Activated B cell treated with CpG ODN at 0.5 μM for 24 hours (primary cell): ENCODE measurements around the gene OR6J1. TPM values are rescaled to one million over a fixed set of nuclear protein-coding genes. Genes with fewer than 3 reads are reported as not detected.

Experiments used
- ATAC-seq: fragments of 200-7000 bp; cut with Tn5 transposase; one replicate; pipeline ENCODE4 v1.10.0; 2021; ENCODE audit warnings: low read depth, mild to moderate bottlenecking, moderate library complexity
- CTCF ChIA-PET: fragments of 350-600 bp; sonication (Branson Sonifier 250); formaldehyde crosslinking; loops from one replicate; lab custom pipeline; 2021; ENCODE audit warnings: antibody characterized with exemption; lab: Charles Lee
- POLR2A ChIA-PET: fragments of 350-600 bp; sonication (Branson Sonifier 250); formaldehyde crosslinking; loops from one replicate; lab custom pipeline; 2021; ENCODE audit warnings: antibody characterized with exemption; lab: Charles Lee
- DNase-seq: peaks from one replicate; pipeline ENCODE4 v3.0.0; 2022
- H3K27ac Mint-ChIP-seq: one replicate; pipeline ENCODE4 v1.8.0; 2020; ENCODE audit warnings: mixed read lengths
- H3K27me3 Mint-ChIP-seq: one replicate; pipeline ENCODE4 v1.8.0; 2021; ENCODE audit warnings: mixed read lengths
- H3K36me3 Mint-ChIP-seq: one replicate; pipeline ENCODE4 v1.8.0; 2021; ENCODE audit warnings: low read depth, mixed read lengths
- H3K4me1 Mint-ChIP-seq: one replicate; pipeline ENCODE4 v1.8.0; 2021; ENCODE audit warnings: mixed read lengths
- H3K4me3 Mint-ChIP-seq: one replicate; pipeline ENCODE4 v1.8.0; 2020; ENCODE audit warnings: mild to moderate bottlenecking, mixed read lengths
- H3K9me3 Mint-ChIP-seq: one replicate; pipeline ENCODE4 v1.8.0; 2020; ENCODE audit warnings: mixed read lengths
- intact Hi-C: fragments of 100-400 bp; cut with micrococcal nuclease; formaldehyde crosslinking; loops from one replicate; pipeline ENCODE4 v1.15.1; 2024
- total RNA-seq: library from RNA; stranded (reverse); gene quantifications from 2 replicates; pipeline ENCODE4 v1.2.3, GENCODE V29; 2022
- TF ChIP-seq, protein P1 (sequence below): fragments of 200-600 bp; IDR thresholded peaks from one replicate; pipeline ENCODE4 v1.8.0; 2022; ENCODE audit warnings: antibody characterized with exemption, mild to moderate bottlenecking

The OR6J1 gene
- total RNA-seq, 1 donor from 2014 or later = not detected

DNA sequence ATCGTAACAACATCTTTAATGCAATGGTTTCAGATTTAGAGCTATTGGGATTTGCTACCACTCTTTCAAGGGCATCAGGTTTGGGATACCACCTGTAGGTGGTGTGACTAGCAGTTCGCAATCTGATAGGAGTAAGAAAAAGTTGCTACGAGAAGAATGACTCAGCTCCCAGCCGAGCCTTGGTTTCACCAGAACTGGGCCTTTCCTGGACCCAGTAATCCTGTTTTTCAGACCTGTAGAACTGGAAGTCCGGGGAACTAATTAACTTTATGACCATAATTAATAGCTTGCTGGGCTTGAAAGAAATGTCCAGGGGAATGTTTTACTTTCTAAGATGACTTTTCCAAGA is 45.3 kb downstream of the OR6J1 start:
- intact Hi-C loops = loop anchor here (1.0 kb wide), 2 partner anchors 10 to 29 kb away; partner anchors contain the start of gene DAD1
- peak overlapping the region; percentile 95 for H3K4me3 Mint-ChIP-seq
- DNase-seq (no peak), ATAC-seq (peak; percentile 43)
- POLR2A ChIA-PET = interaction anchor here (0.6 to 2.1 kb wide), 7 partner anchors 10 to 496 kb away, joined by 3 to 40 read pairs (median 4); partner anchors contain the start of genes ACIN1, DAD1, OXA1L and RBM23
- H3K27ac Mint-ChIP-seq = peak overlapping the region; percentile 88
- CTCF ChIA-PET = interaction anchor here (1.1 to 2.1 kb wide), 6 partner anchors 10 to 470 kb away, joined by 3 to 14 read pairs (median 5); partner anchors contain the start of gene DAD1
- H3K27me3 Mint-ChIP-seq = peaks cover 2% of the 10 kb centered on the region
- TF ChIP-seq, protein P1, sequence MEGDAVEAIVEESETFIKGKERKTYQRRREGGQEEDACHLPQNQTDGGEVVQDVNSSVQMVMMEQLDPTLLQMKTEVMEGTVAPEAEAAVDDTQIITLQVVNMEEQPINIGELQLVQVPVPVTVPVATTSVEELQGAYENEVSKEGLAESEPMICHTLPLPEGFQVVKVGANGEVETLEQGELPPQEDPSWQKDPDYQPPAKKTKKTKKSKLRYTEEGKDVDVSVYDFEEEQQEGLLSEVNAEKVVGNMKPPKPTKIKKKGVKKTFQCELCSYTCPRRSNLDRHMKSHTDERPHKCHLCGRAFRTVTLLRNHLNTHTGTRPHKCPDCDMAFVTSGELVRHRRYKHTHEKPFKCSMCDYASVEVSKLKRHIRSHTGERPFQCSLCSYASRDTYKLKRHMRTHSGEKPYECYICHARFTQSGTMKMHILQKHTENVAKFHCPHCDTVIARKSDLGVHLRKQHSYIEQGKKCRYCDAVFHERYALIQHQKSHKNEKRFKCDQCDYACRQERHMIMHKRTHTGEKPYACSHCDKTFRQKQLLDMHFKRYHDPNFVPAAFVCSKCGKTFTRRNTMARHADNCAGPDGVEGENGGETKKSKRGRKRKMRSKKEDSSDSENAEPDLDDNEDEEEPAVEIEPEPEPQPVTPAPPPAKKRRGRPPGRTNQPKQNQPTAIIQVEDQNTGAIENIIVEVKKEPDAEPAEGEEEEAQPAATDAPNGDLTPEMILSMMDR = no peak
- H3K36me3 Mint-ChIP-seq = peaks cover 29% of the 10 kb centered on the region
- H3K9me3 Mint-ChIP-seq = no peaks in the 10 kb centered on the region
- peaks cover 28% of the 10 kb centered on the region for H3K4me1 Mint-ChIP-seq

DNA sequence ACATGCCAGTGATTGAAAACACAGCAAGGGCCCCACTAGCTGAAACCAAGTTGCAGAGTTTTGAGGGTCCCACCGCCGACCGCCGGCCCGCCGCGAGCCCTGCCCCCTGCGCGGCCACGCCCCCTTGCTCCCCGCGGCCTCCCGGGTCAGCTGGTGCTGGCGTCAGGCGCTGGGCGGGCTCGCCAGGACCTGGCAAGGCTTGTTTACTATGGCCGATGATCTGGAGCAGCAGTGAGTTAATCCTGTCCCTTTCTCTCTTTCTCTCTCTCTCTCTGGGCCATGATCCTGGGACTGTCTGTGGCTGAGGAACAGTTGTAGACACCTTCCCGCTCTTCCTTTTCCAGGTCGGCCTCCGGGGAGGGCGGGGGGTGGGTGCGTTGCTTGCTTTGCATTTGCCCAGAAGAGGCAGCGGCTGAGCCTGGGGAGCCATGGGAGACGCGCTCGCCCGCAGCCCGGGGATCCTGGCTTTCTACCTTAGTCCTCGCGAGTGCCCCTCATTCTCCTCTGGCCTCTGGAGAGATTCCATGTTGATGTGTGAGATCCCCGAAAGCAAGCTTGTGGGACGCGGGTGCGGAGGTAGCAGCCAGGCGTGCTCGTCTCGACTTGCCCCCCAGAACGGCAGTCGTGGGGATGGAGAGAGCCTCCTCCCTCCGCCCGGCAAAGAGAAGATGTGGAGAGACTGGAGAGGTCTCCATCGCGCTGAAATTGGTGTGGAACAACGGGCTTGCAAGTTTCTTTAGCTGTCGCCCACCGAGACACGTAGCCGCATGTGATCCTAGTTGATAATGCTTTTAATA is 45.9 kb downstream of the OR6J1 start, which contains the start of gene ABHD4:
ABHD4 (plus strand) TSS at position 202 of the 797 bp plus-strand sequence; CDS start at position 209, 7 bp downstream.
- DNase-seq (peak; percentile 71), ATAC-seq (peak; percentile 90)
- peak within 1 kb of the TSS; percentile 88 for H3K27ac Mint-ChIP-seq
- intact Hi-C loops = loop anchor here (1.0 kb wide), 2 partner anchors 9 to 28 kb away; partner anchors contain the start of gene DAD1
- TF ChIP-seq, protein P1 = no peak
- POLR2A ChIA-PET = interaction anchor here (0.5 to 2.1 kb wide), 12 partner anchors 9 to 1570 kb away, joined by 3 to 40 read pairs (median 4); partner anchors contain the start of genes ACIN1, DAD1, OXA1L and RBM23
- no peaks in the 10 kb centered on the region for H3K9me3 Mint-ChIP-seq
- peak within 1 kb of the TSS; percentile 95 for H3K4me3 Mint-ChIP-seq
- peaks cover 23% of the 10 kb centered on the region for H3K36me3 Mint-ChIP-seq
- CTCF ChIA-PET = interaction anchor here (1.1 to 2.1 kb wide), 6 partner anchors 9 to 470 kb away, joined by 3 to 14 read pairs (median 5); partner anchors contain the start of gene DAD1
- H3K27me3 Mint-ChIP-seq = peaks cover 2% of the 10 kb centered on the region
- peaks cover 28% of the 10 kb centered on the region for H3K4me1 Mint-ChIP-seq

DNA sequence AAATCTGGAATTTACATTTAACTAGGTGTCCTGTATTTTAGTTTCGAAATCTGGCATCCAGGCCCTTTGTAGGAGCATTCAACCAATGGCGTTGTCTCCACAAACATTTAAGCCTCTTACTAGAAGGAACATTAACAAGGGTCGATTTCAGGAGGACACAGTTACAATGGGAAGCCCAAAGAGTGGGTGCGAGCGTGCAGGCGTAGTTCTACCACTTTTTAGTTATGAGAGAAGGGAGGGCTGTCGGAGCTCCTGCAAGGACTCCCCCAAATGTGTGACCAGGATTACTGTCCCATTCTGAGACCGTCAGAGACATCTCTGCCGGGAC is 46.4 kb downstream of the OR6J1 start:
- Mint-ChIP-seq H3K27ac (no peak overlapping the region), H3K36me3 (peaks cover 18% of the 10 kb centered on the region), H3K27me3 (peaks cover 2% of the 10 kb centered on the region), H3K9me3 (no peaks in the 10 kb centered on the region), H3K4me3 (peak overlapping the region; percentile 95), H3K4me1 (peaks cover 28% of the 10 kb centered on the region)
- TF ChIP-seq, protein P1 = no peak
- POLR2A ChIA-PET = interaction anchor here (0.5 to 2.1 kb wide), 8 partner anchors 9 to 1571 kb away, joined by 3 to 40 read pairs (median 6); partner anchors contain the start of genes DAD1, OXA1L and RBM23
- no peak for DNase-seq
- CTCF ChIA-PET = interaction anchor here (1.4 to 2.1 kb wide), 3 partner anchors 9 to 460 kb away, joined by 3 to 14 read pairs (median 7); partner anchors contain the start of gene DAD1
- ATAC-seq = peak; percentile 14
- intact Hi-C loops = loop anchor here (1.0 kb wide), 2 partner anchors 8 to 27 kb away; partner anchors contain the start of gene DAD1

DNA sequence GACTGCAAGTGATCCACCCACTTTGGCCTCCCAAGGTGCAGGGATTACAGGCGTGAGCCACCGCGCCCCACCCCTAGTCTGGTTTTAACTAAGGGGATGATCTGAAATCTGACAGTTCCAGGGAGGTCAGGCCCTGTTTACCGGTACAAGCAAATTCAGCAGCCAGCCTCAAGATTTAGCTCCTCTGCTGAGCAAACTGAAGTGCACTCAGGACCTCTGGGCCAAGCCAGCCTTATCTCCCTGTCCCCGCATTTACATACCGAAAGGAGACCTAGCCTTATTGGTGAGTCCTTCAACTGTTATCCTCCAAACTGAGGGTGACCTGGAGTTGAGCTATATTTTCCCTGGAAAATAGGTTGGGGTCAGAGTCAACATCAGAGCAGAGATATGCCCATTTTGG is 46.9 kb downstream of the OR6J1 start:
- H3K9me3 Mint-ChIP-seq = no peaks in the 10 kb centered on the region
- TF ChIP-seq, protein P1 = no peak
- peaks cover 28% of the 10 kb centered on the region for H3K4me1 Mint-ChIP-seq
- ATAC-seq (no peak), DNase-seq (no peak)
- peaks cover 2% of the 10 kb centered on the region for H3K27me3 Mint-ChIP-seq
- H3K36me3 Mint-ChIP-seq = peaks cover 13% of the 10 kb centered on the region
- intact Hi-C loops = no loop called here
- CTCF ChIA-PET = interaction anchor here (2.1 kb wide), 1 partner anchor 8 kb away, joined by 14 read pairs; the partner anchor contains the start of gene DAD1
- H3K27ac Mint-ChIP-seq = no peak overlapping the region
- POLR2A ChIA-PET = interaction anchor here (0.9 to 2.1 kb wide), 4 partner anchors 8 to 291 kb away, joined by 4 to 40 read pairs (median 6); partner anchors contain the start of gene DAD1
- peak overlapping the region; percentile 95 for H3K4me3 Mint-ChIP-seq
